Panc1 (cell line): ENCODE data around the gene NCK2. TPM values are rescaled to one million over a fixed set of nuclear protein-coding genes. Genes with fewer than 3 reads are reported as not detected.

Experiments
- ATAC-seq: fragments of 200-7000 bp; cut with Tn5 transposase; 2 replicates; pipeline ENCODE4 v1.9.1; 2020; ENCODE audit warnings: mild to moderate bottlenecking, moderate library complexity
- BruUV-seq: library from RNA; stranded (reverse); fragments of 400-500 nt; replicated peaks from 2 replicates; lab custom pipeline; 2021; lab: Mats Ljungman, UMichigan
- CTCF ChIA-PET: fragments of 300-600 bp; sonication (Branson Sonifier 250); formaldehyde crosslinking; loops from one replicate; lab custom pipeline; 2022; ENCODE audit warnings: antibody characterized with exemption; lab: Charles Lee
- POLR2A ChIA-PET: fragments of 300-600 bp; sonication (Branson Sonifier 250); formaldehyde crosslinking; loops from one replicate; lab custom pipeline; 2022; ENCODE audit warnings: antibody characterized with exemption; lab: Charles Lee
- DNase-seq: peaks from one replicate; pipeline ENCODE4 v3.0.0-alpha.2; 2010; ENCODE audit warnings: low read depth, low spot score
- H3K27ac ChIP-seq: 2 replicates; pipeline ENCODE4 v1.5.1; 2011; ENCODE audit warnings: mild to moderate bottlenecking, low read length, inconsistent platforms
- H3K27me3 ChIP-seq: fragments of 200-500 bp; sonication (Bioruptor generic); 2 replicates; pipeline ENCODE4 v1.6.0; 2014; ENCODE audit warnings: low read length, inconsistent platforms; ENCODE audit not compliant: control insufficient read depth, insufficient read depth
- H3K36me3 ChIP-seq: fragments of 200-500 bp; sonication (Bioruptor generic); 2 replicates; pipeline ENCODE4 v1.5.1; 2014; ENCODE audit warnings: inconsistent platforms, mild to moderate bottlenecking, low read length, moderate library complexity; ENCODE audit not compliant: control insufficient read depth, insufficient read depth
- H3K4me1 ChIP-seq: 2 replicates; pipeline ENCODE4 v1.5.1; 2011; ENCODE audit warnings: inconsistent platforms, mild to moderate bottlenecking, low read length, moderate library complexity; ENCODE audit not compliant: control insufficient read depth, insufficient read depth
- H3K4me3 ChIP-seq, 2 experiments: 2 replicates each; pipeline ENCODE4 v1.5.1; 2011 to 2012; ENCODE audit warnings: low read depth in 2 of 2, low read length in 2 of 2, mild to moderate bottlenecking in 2 of 2, inconsistent platforms in 1 of 2, moderate library complexity in 1 of 2
- H3K9me3 ChIP-seq: fragments of 200-500 bp; sonication (Bioruptor generic); 2 replicates; pipeline ENCODE4 v1.5.1; 2014; ENCODE audit warnings: low read depth, mild to moderate bottlenecking, inconsistent platforms, low read length, moderate library complexity; ENCODE audit not compliant: control insufficient read depth, insufficient read depth
- CTCF ChIP-seq: fragments of 450-650 bp; IDR thresholded peaks from 2 replicates; pipeline ENCODE4 v1.5.1; 2017; ENCODE audit warnings: mild to moderate bottlenecking
- POLR2AphosphoS5 ChIP-seq: IDR thresholded peaks from 2 replicates; pipeline ENCODE4 v1.6.1; 2012; ENCODE audit warnings: mild to moderate bottlenecking, low read depth, low read length, moderate library complexity
- REST ChIP-seq, 2 experiments: IDR thresholded peaks; 2 replicates each; pipeline ENCODE4 v1.6.1; 2011 to 2012; ENCODE audit warnings: low read depth in 2 of 2, control low read depth in 1 of 2, low read length in 1 of 2, mild to moderate bottlenecking in 1 of 2, moderate library complexity in 1 of 2; ENCODE audit not compliant: insufficient read depth in 1 of 2
- SIN3A ChIP-seq: IDR thresholded peaks from 2 replicates; pipeline ENCODE4 v1.6.1; 2012; ENCODE audit warnings: low read depth, mild to moderate bottlenecking, low read length, moderate library complexity, borderline replicate concordance; ENCODE audit not compliant: insufficient read depth
- TCF7L2 ChIP-seq: IDR thresholded peaks from 2 replicates; pipeline ENCODE4 v1.6.1; 2011; ENCODE audit warnings: mild to moderate bottlenecking, low read depth, low read length, inconsistent platforms
- in situ Hi-C: cut with HindIII; loops from 2 replicates; pipeline ENCODE4 v1.10.0; 2016; ENCODE audit warnings: low sequenced_read_pairs, low pct_unique_long_range_greater_than_20kb
- intact Hi-C: fragments of 100-400 bp; cut with micrococcal nuclease; formaldehyde crosslinking; loops from one replicate; pipeline ENCODE4 v1.10.0; 2022; ENCODE audit not compliant: unreplicated experiment
- total RNA-seq: library from RNA; stranded (reverse); gene quantifications from one replicate; pipeline ENCODE4 v1.2.1, GENCODE V29; 2021; ENCODE audit not compliant: unreplicated experiment

The NCK2 gene
- total RNA-seq, 1 experiment from 2014 or later: 60.7 TPM

- intact Hi-C loops: no loop called here
These were observed 6.0 kb downstream of the NCK2 start for GRCh38 chr2:105750735-105751134.

GRCh38 chr2:105751272-105751671, 6.6 kb downstream of the NCK2 start:
- Histone ChIP-seq H3K4me3 (no peak overlapping the region), H3K4me1 (peaks cover 16% of the 10 kb centered on the region), H3K27me3 (no peaks in the 10 kb centered on the region), H3K9me3 (no peaks in the 10 kb centered on the region), H3K27ac (no peak overlapping the region), H3K36me3 (no peaks in the 10 kb centered on the region)
- intact Hi-C loops: no loop called here
- CTCF ChIA-PET: no interaction called here
- BruUV-seq: no TSS peak
- POLR2A ChIA-PET: no interaction called here
- no peak for DNase-seq
- in situ Hi-C loops: no loop called here
- no peak for TF ChIP-seq CTCF
- no peak for TF ChIP-seq TCF7L2
- no peak for TF ChIP-seq REST (IDR thresholded peaks at IDR 0.05; ENCODE audit: insufficient read depth in 1 of 2, low read depth in 2 of 2, low read length in 1 of 2)
- TF ChIP-seq SIN3A: no peak
- TF ChIP-seq POLR2AphosphoS5: no peak
- ATAC-seq: no peak

More at GRCh38 chr2:105750735-105751134, 6.0 kb downstream of the NCK2 start:
- ATAC-seq: no peak
- no TSS peak for BruUV-seq
- no peak overlapping the region for H3K27ac ChIP-seq
- no peaks in the 10 kb centered on the region for H3K27me3 ChIP-seq
- H3K4me3 ChIP-seq: no peak overlapping the region
- ChIA-PET CTCF (no interaction called here), POLR2A (no interaction called here)
- TF ChIP-seq SIN3A: no peak
- TF ChIP-seq CTCF: no peak
- no peak for TF ChIP-seq TCF7L2
- no peak for TF ChIP-seq POLR2AphosphoS5
- no peak for TF ChIP-seq REST (IDR thresholded peaks at IDR 0.05; ENCODE audit: insufficient read depth in 1 of 2, low read depth in 2 of 2, low read length in 1 of 2)
- in situ Hi-C loops: no loop called here
- DNase-seq: no peak
- H3K4me1 ChIP-seq: peaks cover 19% of the 10 kb centered on the region
- H3K9me3 ChIP-seq: no peaks in the 10 kb centered on the region
- no peaks in the 10 kb centered on the region for H3K36me3 ChIP-seq
